ENCODE results near the gene BCOR.

DNA sequence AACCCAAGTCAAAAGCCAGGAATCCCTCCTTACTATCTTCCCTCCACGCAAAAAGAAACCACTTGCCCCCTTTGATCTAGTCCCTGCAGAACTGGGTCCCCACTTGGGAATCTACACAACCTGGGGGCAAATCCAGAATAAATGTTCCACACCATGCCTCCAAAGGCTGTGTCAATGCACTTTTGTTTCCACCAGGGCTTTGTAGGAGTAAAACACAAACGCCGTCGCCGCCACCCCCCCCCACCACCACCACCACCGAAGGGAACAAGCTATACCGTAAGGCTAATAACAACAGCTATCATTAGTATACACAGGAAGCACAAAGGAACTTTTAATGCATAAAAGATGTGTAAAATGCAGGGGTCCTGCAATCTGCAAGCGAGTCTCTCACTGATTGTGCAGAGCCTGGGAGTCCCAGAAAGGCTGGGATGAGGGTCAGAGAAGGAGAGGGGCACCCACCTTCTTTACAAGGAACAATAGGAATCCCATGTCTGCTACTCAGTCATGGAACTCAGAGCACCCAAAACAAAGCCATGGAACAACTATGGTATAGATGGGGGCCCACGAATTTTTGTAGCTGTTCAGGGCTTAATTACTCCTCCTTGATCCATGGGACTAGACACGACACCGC lies 13.2 kb downstream of the BCOR start:
- TF ChIP-seq, protein P1, sequence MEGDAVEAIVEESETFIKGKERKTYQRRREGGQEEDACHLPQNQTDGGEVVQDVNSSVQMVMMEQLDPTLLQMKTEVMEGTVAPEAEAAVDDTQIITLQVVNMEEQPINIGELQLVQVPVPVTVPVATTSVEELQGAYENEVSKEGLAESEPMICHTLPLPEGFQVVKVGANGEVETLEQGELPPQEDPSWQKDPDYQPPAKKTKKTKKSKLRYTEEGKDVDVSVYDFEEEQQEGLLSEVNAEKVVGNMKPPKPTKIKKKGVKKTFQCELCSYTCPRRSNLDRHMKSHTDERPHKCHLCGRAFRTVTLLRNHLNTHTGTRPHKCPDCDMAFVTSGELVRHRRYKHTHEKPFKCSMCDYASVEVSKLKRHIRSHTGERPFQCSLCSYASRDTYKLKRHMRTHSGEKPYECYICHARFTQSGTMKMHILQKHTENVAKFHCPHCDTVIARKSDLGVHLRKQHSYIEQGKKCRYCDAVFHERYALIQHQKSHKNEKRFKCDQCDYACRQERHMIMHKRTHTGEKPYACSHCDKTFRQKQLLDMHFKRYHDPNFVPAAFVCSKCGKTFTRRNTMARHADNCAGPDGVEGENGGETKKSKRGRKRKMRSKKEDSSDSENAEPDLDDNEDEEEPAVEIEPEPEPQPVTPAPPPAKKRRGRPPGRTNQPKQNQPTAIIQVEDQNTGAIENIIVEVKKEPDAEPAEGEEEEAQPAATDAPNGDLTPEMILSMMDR (IDR thresholded peaks at IDR 0.05 in 2 of 3, conservative IDR thresholded peaks at IDR 0.05 in 1 of 3; ENCODE audit: borderline replicate concordance in 1 of 3, insufficient read depth in 1 of 3, low read depth in 2 of 3, low read length in 2 of 3): no peak
- TF ChIP-seq POLR2A (IDR thresholded peaks at IDR 0.05; ENCODE audit: borderline replicate concordance, extremely low read depth, insufficient read depth, insufficient read length) (no peak), CBX3 (IDR thresholded peaks at IDR 0.05; ENCODE audit: low read depth) (no peak), EZH2phosphoT487 (IDR thresholded peaks at IDR 0.05; ENCODE audit: borderline replicate concordance) (no peak), ZNF274 (IDR thresholded peaks at IDR 0.05; ENCODE audit: low read depth, low read length) (no peak), JUND (IDR thresholded peaks at IDR 0.05) (no peak), EGR1 (IDR thresholded peaks at IDR 0.05; ENCODE audit: low read depth) (no peak), CEBPB (IDR thresholded peaks at IDR 0.05; ENCODE audit: low read depth) (no peak), POLR2AphosphoS5 (IDR thresholded peaks at IDR 0.05; ENCODE audit: low read depth, low read length) (no peak), RAD21 (IDR thresholded peaks at IDR 0.05; ENCODE audit: low read depth) (no peak), EZH2 (IDR thresholded peaks at IDR 0.05) (no peak), SP1 (IDR thresholded peaks at IDR 0.05; ENCODE audit: low read depth) (no peak)
- TF ChIP-seq, protein P2, sequence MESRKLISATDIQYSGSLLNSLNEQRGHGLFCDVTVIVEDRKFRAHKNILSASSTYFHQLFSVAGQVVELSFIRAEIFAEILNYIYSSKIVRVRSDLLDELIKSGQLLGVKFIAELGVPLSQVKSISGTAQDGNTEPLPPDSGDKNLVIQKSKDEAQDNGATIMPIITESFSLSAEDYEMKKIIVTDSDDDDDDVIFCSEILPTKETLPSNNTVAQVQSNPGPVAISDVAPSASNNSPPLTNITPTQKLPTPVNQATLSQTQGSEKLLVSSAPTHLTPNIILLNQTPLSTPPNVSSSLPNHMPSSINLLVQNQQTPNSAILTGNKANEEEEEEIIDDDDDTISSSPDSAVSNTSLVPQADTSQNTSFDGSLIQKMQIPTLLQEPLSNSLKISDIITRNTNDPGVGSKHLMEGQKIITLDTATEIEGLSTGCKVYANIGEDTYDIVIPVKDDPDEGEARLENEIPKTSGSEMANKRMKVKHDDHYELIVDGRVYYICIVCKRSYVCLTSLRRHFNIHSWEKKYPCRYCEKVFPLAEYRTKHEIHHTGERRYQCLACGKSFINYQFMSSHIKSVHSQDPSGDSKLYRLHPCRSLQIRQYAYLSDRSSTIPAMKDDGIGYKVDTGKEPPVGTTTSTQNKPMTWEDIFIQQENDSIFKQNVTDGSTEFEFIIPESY (IDR thresholded peaks at IDR 0.05; ENCODE audit: extremely low read depth, insufficient replicate concordance, low read length): no peak
